Testis (tissue), 3 donors: ENCODE measurements around the gene PACS1. TPM values are rescaled to one million over a fixed set of nuclear protein-coding genes. Genes with fewer than 3 reads are reported as not detected.

Source experiments
- DNase-seq: peaks from one replicate; pipeline ENCODE4 v3.0.0-alpha.2; 2019
- H3K27ac ChIP-seq, 2 donors: fragments of 200-600 bp; sonication (generic); one replicate each; pipeline ENCODE4 v1.5.1; 2019
- H3K27me3 ChIP-seq: fragments of 200-600 bp; sonication (generic); one replicate; pipeline ENCODE4 v1.5.1; 2019
- H3K36me3 ChIP-seq: fragments of 200-600 bp; sonication (generic); one replicate; pipeline ENCODE4 v1.5.1; 2017; ENCODE audit warnings: low read depth; ENCODE audit errors: missing control alignments
- H3K4me1 ChIP-seq: fragments of 200-600 bp; sonication (generic); one replicate; pipeline ENCODE4 v1.5.1; 2019
- H3K4me3 ChIP-seq, 2 donors: fragments of 200-600 bp; sonication (generic); one replicate each; pipeline ENCODE4 v1.5.1; 2017 to 2019
- H3K9me3 ChIP-seq: fragments of 200-600 bp; sonication (generic); one replicate; pipeline ENCODE4 v1.5.1; 2017
- POLR2A ChIP-seq: fragments of 450-650 bp; IDR thresholded peaks from one replicate; pipeline ENCODE4 v1.6.1; 2017; ENCODE audit warnings: antibody characterized with exemption, mild to moderate bottlenecking, moderate library complexity
- WGBS, 2 donors: methylation state at CpG; one replicate each; pipeline ENCODE4 v1.1.5; 2018; 5-methylcytosine and 5-hydroxymethylcytosine counted together
- intact Hi-C: fragments of 100-400 bp; cut with DNase I; formaldehyde crosslinking; loops from one replicate; pipeline ENCODE4 v1.15.1; 2023; ENCODE audit warnings: low total_unique reads
- polyA plus RNA-seq: library from polyadenylated mRNA; stranded (reverse); fragments of 350-450 nt; fragmentation: Illumina TruSeq; extraction: RNeasy Lipid Tissue Mini Kit (QIAGEN cat#74804); gene quantifications from one replicate; pipeline ENCODE4 v1.2.3, GENCODE V29; 2014; ENCODE audit warnings: low read depth, low replicate concordance; ENCODE audit not compliant: insufficient read depth
- total RNA-seq, 2 donors: library from RNA; depleted of rRNA; stranded (reverse); fragments of >200 nt; gene quantifications; one replicate each; pipeline ENCODE4 v1.2.3, GENCODE V29; 2016
- TF ChIP-seq, protein P1 (sequence below), 3 experiments: fragments of 450-650 bp in 2 of 3; fragments of 200-600 bp in 1 of 3; sonication (generic) in 1 of 3; IDR thresholded peaks; one replicate each; pipeline ENCODE4 v1.5.1; 2016 to 2019; ENCODE audit warnings: antibody characterized with exemption in 3 of 3, mild to moderate bottlenecking in 2 of 3, moderate library complexity in 1 of 3

The PACS1 gene
- total and polyA plus RNA-seq, 3 donors from 2014 or later: 111 to 131 (median 130) TPM

DNA sequence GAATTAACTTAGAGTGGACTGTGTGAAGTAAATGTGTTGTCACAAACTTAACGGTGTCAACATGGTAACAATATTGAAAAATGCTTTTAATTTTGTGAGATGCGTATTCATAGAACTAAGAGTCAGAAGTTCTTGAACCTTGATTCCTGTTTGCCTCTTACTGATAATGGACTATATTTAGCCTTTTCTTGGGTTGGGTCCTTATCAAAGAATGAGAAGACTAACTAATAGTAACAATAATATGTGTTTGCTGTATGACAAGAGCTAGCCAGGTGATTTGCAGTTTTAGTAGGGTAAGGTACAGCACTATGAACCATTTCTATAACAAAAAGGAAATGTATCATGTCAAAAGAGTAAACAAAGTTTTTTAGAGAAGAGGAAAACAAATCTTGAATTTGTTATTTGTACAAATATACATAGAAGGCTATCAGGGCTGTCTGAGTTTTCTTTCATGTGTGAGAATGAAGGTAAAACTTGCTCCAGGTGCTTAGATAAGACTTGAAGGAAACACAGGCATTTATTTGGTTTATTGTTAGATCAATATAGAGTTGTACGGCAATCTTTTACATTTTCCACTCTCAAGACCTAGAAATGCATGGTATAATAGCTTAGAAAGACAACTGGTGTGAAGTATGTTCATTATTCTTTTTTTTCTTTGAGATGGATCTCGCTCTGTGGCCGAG, 74.1 kb downstream of the PACS1 start:
- TF ChIP-seq POLR2A: no peak
- TF ChIP-seq, protein P1, sequence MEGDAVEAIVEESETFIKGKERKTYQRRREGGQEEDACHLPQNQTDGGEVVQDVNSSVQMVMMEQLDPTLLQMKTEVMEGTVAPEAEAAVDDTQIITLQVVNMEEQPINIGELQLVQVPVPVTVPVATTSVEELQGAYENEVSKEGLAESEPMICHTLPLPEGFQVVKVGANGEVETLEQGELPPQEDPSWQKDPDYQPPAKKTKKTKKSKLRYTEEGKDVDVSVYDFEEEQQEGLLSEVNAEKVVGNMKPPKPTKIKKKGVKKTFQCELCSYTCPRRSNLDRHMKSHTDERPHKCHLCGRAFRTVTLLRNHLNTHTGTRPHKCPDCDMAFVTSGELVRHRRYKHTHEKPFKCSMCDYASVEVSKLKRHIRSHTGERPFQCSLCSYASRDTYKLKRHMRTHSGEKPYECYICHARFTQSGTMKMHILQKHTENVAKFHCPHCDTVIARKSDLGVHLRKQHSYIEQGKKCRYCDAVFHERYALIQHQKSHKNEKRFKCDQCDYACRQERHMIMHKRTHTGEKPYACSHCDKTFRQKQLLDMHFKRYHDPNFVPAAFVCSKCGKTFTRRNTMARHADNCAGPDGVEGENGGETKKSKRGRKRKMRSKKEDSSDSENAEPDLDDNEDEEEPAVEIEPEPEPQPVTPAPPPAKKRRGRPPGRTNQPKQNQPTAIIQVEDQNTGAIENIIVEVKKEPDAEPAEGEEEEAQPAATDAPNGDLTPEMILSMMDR (IDR thresholded peaks at IDR 0.05): no peak
- 85 to 93% methylated on average over 5 of the region's 5 CpGs for WGBS, 2 donors

DNA sequence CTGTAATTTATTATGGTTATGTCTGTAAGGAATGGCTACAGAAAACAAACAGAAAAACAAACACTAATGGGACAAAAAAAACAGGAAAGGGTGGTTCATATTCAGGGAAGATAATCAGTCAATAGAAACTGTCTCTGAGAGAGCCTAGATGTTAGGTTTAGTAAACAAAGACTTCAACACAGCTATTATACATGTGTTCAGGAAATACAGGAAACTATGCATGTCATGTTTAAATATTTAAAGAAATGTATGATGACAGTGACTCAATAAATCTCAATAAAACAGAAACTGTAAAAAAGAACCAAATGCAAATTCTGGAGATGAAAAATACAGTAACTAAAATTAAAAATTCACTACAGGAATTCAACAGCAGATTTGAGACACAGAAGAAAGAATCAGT, 76.0 kb downstream of the PACS1 start:
- DNase-seq: no peak
- Histone ChIP-seq H3K4me3 (no peak overlapping the region), H3K36me3 (no peaks in the 10 kb centered on the region), H3K4me1 (no peaks in the 10 kb centered on the region), H3K27me3 (no peaks in the 10 kb centered on the region), H3K9me3 (no peaks in the 10 kb centered on the region), H3K27ac (no peak overlapping the region)
- TF ChIP-seq, protein P1 (IDR thresholded peaks at IDR 0.05): no peak
- TF ChIP-seq POLR2A: no peak
- intact Hi-C loops: no loop called here

More for the DNA sequence above, 74.1 kb downstream of the PACS1 start:
- no peak for DNase-seq
- Histone ChIP-seq H3K9me3 (no peaks in the 10 kb centered on the region), H3K4me3 (no peak overlapping the region), H3K27me3 (no peaks in the 10 kb centered on the region), H3K36me3 (no peaks in the 10 kb centered on the region), H3K4me1 (no peaks in the 10 kb centered on the region), H3K27ac (no peak overlapping the region)
- intact Hi-C loops: no loop called here

DNA sequence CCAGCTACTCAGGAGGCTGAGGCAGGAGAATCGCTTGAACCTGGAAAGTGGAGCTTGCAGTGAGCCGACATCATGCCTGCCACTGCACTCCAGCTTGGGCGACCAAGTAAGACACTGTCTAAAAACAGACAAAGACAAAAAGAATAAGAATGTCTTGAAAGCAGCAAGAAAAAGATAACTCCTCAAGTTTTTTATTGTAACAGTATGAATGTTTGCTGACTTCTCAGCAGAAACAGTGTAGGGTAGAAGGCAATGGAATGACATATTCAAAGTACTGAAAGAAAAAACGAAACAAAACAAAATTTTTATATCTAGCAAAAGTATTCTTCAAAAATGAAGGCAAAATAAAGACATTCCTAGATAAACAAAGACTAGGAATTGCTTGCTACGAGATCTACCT, 76.9 kb downstream of the PACS1 start:
- H3K27me3 ChIP-seq: no peaks in the 10 kb centered on the region
- no peaks in the 10 kb centered on the region for H3K9me3 ChIP-seq
- DNase-seq: no peak
- WGBS, 2 donors: 92 to 96% methylated on average over 5 of the region's 5 CpGs
- H3K4me1 ChIP-seq: no peaks in the 10 kb centered on the region
- H3K27ac ChIP-seq: no peak overlapping the region
- intact Hi-C loops: no loop called here
- TF ChIP-seq, protein P1 (IDR thresholded peaks at IDR 0.05): no peak
- TF ChIP-seq POLR2A: no peak
- H3K36me3 ChIP-seq: no peaks in the 10 kb centered on the region
- no peak overlapping the region for H3K4me3 ChIP-seq

DNA sequence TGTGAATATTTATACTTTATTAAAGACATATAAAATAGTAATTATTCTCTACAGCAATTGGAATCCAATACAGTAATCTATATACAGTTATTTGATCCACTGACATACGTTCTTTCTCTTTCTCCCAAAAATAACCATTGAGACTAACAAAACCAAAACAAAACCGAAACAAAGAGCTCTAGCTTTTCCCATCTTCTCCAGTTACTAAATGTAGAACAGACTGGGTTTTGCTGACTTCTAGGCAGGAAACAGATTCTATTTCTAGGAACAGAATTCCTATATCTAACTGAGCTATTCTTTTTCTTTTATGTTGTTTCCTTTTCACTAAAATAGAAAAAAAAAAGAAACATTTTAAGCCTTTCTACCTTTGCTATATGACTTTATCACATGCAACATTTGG, 80.1 kb downstream of the PACS1 start:
- H3K4me3 ChIP-seq: no peak overlapping the region
- no peaks in the 10 kb centered on the region for H3K36me3 ChIP-seq
- TF ChIP-seq, protein P1 (IDR thresholded peaks at IDR 0.05): no peak
- TF ChIP-seq POLR2A: no peak
- H3K9me3 ChIP-seq: no peaks in the 10 kb centered on the region
- H3K4me1 ChIP-seq: no peaks in the 10 kb centered on the region
- H3K27ac ChIP-seq: no peak overlapping the region
- no peak for DNase-seq
- H3K27me3 ChIP-seq: no peaks in the 10 kb centered on the region
- intact Hi-C loops: no loop called here
- WGBS, 2 donors: 50 to 56% methylated on average over 2 of the region's 2 CpGs

DNA sequence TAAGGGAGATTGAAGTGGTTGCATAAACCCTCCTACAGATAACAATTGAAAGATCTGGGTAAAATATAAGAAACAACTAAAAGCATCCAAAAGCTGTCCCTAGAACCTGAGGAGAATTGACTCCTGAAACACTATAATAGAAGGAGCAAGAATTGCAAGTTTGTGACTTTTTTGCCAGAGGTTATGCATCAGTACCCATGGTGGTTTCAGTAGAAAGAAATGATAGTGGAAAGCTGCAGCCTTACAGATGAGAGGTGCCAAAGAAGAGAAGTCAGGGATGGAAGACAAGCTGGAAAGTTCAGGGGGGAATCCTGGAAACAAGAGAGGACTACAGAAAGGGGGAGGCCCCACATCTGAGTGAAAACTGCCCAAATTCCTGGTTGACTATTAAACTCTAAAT, 80.7 kb downstream of the PACS1 start:
- Histone ChIP-seq H3K9me3 (no peaks in the 10 kb centered on the region), H3K4me1 (no peaks in the 10 kb centered on the region), H3K27me3 (no peaks in the 10 kb centered on the region), H3K36me3 (no peaks in the 10 kb centered on the region), H3K27ac (no peak overlapping the region), H3K4me3 (no peak overlapping the region)
- intact Hi-C loops: no loop called here
- DNase-seq: no peak
- TF ChIP-seq, protein P1 (IDR thresholded peaks at IDR 0.05): no peak
- no peak for TF ChIP-seq POLR2A
